Limb (tissue), 2 donors: ENCODE data around the gene CA7.

ENCODE experiments used
- DNase-seq, 2 donors: peaks; one replicate each; pipeline ENCODE4 v3.0.0-alpha.2; 2016; ENCODE audit errors: extremely low spot score in 2 of 2

The CA7 gene

GRCh38 chr16:66872943-66873684 is 28.9 kb downstream of the CA7 start:
- peak; percentile 76 to 88 for DNase-seq

- DNase-seq: no peak
Observed at GRCh38 chr16:66873685-66874055, 29.5 kb downstream of the CA7 start.

- DNase-seq: no peak
Observed at GRCh38 chr16:66874079-66874775, 30.0 kb downstream of the CA7 start.

- DNase-seq: no peak
Observed at GRCh38 chr16:66878067-66878466, 33.9 kb downstream of the CA7 start.

- peak; percentile 88 to 93 for DNase-seq
Observed at GRCh38 chr16:66880288-66881013, 36.2 kb downstream of the CA7 start, which contains the start of gene PDP2. TSS of gene PDP2 (plus strand) at chr16:66880515. CDS start at chr16:66884285, 3,770 bp downstream.

- no peak for DNase-seq
Observed at GRCh38 chr16:66881014-66881417, 36.8 kb downstream of the CA7 start.

- DNase-seq: no peak
Observed at GRCh38 chr16:66881560-66881959, 37.3 kb downstream of the CA7 start.

- no peak for DNase-seq
Observed at GRCh38 chr16:66881964-66882508, 37.8 kb downstream of the CA7 start.

- DNase-seq: no peak
Observed at GRCh38 chr16:66882702-66883101, 38.5 kb downstream of the CA7 start.

GRCh38 chr16:66885491-66885890 is 41.3 kb downstream of the CA7 start:
- DNase-seq: no peak

GRCh38 chr16:66886321-66886720 is 42.1 kb downstream of the CA7 start:
- DNase-seq: no peak

GRCh38 chr16:66886914-66887313 is 42.7 kb downstream of the CA7 start:
- no peak for DNase-seq

GRCh38 chr16:66888647-66889615 is 44.7 kb downstream of the CA7 start:
- DNase-seq: no peak

- DNase-seq: no peak
Observed at GRCh38 chr16:66889622-66890021, 45.4 kb downstream of the CA7 start.

- DNase-seq: no peak
Observed at GRCh38 chr16:66890799-66891198, 46.6 kb downstream of the CA7 start.

GRCh38 chr16:66891360-66891759 is 47.1 kb downstream of the CA7 start:
- DNase-seq: no peak

- DNase-seq: no peak
Observed at GRCh38 chr16:66891797-66892196, 47.6 kb downstream of the CA7 start.

GRCh38 chr16:66894055-66894454 is 49.8 kb downstream of the CA7 start:
- no peak for DNase-seq

- DNase-seq: peak; percentile 59 to 76
Observed at GRCh38 chr16:66894948-66895688, 50.9 kb downstream of the CA7 start.

- no peak for DNase-seq
Observed at GRCh38 chr16:66895689-66895979, 51.4 kb downstream of the CA7 start.
